T-helper 2 cell treated with Interferon-gamma antibody and Interleukin-4, amounts not matched to agents 5 μg/mL and 100 μg/mL, for 36 hours (primary cell): Measurements from ENCODE around the gene ANO3.

Experiments used
- DNase-seq: peaks from one replicate; pipeline ENCODE4 v3.0.0; 2021; ENCODE audit warnings: low spot score
- H3K27ac Mint-ChIP-seq: one replicate; pipeline ENCODE4 v1.8.0; 2021; ENCODE audit warnings: mild to moderate bottlenecking, mixed read lengths
- H3K27me3 Mint-ChIP-seq: one replicate; pipeline ENCODE4 v1.8.0; 2021; ENCODE audit warnings: low read depth, mixed read lengths
- H3K36me3 Mint-ChIP-seq: one replicate; pipeline ENCODE4 v1.8.0; 2021; ENCODE audit warnings: low read depth, mixed read lengths
- H3K4me1 Mint-ChIP-seq: one replicate; pipeline ENCODE4 v1.8.0; 2021; ENCODE audit warnings: low read depth, mixed read lengths
- H3K4me3 Mint-ChIP-seq: one replicate; pipeline ENCODE4 v1.8.0; 2022; ENCODE audit warnings: mild to moderate bottlenecking, moderate library complexity, mixed read lengths
- H3K9me3 Mint-ChIP-seq: one replicate; pipeline ENCODE4 v1.8.0; 2021; ENCODE audit warnings: mixed read lengths

Gene ANO3

GRCh38 chr11:26483108-26483507 is 151.2 kb downstream of the ANO3 start:
- no peak for DNase-seq
- no peaks in the 10 kb centered on the region for H3K36me3 Mint-ChIP-seq
- no peak overlapping the region for H3K4me3 Mint-ChIP-seq
- H3K9me3 Mint-ChIP-seq = peaks cover 33% of the 10 kb centered on the region
- no peak overlapping the region for H3K27ac Mint-ChIP-seq
- H3K27me3 Mint-ChIP-seq = no peaks in the 10 kb centered on the region
- no peaks in the 10 kb centered on the region for H3K4me1 Mint-ChIP-seq

GRCh38 chr11:26490546-26490945 is 158.6 kb downstream of the ANO3 start:
- Mint-ChIP-seq H3K27ac (no peak overlapping the region), H3K4me1 (no peaks in the 10 kb centered on the region), H3K36me3 (no peaks in the 10 kb centered on the region), H3K4me3 (no peak overlapping the region), H3K27me3 (no peaks in the 10 kb centered on the region), H3K9me3 (peaks cover 18% of the 10 kb centered on the region)
- DNase-seq = no peak

- Mint-ChIP-seq H3K36me3 (no peaks in the 10 kb centered on the region), H3K4me3 (no peak overlapping the region), H3K27ac (no peak overlapping the region), H3K27me3 (no peaks in the 10 kb centered on the region), H3K4me1 (no peaks in the 10 kb centered on the region), H3K9me3 (peaks cover 8% of the 10 kb centered on the region)
- DNase-seq = no peak
Observed at GRCh38 chr11:26493616-26494015, 161.7 kb downstream of the ANO3 start.

DNA sequence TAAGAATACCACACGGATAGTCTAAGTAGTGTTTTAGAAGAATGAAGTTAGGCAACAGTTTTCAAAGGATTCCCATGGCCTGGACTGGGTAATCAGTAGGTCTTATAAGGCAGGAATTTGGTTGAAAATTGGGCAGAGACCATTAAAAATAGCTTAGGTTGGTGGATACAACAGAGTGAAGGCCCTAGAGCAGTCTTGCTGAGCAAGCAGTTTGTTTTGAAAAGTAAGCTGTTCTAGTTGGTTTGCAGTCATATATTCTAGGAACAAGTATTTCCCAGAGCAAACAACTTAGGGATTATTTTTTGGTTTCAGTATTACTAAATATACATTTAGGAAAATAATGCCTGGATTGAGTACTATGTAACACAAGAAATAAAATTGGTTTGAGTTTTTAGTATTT is 175.3 kb downstream of the ANO3 start:
- Mint-ChIP-seq H3K36me3 (no peaks in the 10 kb centered on the region), H3K4me3 (no peak overlapping the region), H3K4me1 (no peaks in the 10 kb centered on the region)

DNA sequence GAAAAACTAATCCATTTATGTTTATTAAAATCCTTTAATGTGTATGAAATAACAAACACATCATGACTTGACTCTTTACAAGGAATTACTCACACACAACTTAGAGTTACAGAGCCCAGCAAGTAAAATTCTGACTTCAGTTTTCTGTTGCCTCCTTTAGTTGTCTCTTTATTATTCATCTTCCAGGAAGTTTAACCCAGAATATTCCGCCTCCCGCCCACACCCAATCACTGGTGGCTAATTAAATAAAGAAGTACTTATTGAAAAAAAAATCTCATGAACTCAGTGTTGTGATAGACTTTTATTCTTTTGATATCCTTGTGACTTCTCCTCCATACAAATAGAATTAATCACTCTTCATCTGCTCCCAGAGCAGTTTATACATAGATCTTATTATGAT is 178.2 kb downstream of the ANO3 start:
- H3K4me3 Mint-ChIP-seq = no peak overlapping the region
- DNase-seq = no peak
- H3K9me3 Mint-ChIP-seq = peaks cover 4% of the 10 kb centered on the region
- H3K36me3 Mint-ChIP-seq = no peaks in the 10 kb centered on the region
- H3K4me1 Mint-ChIP-seq = no peaks in the 10 kb centered on the region
- H3K27me3 Mint-ChIP-seq = no peaks in the 10 kb centered on the region
- no peak overlapping the region for H3K27ac Mint-ChIP-seq

More for the DNA sequence above, 175.3 kb downstream of the ANO3 start:
- H3K27me3 Mint-ChIP-seq = no peaks in the 10 kb centered on the region
- H3K27ac Mint-ChIP-seq = no peak overlapping the region
- no peak for DNase-seq
- H3K9me3 Mint-ChIP-seq = peaks cover 6% of the 10 kb centered on the region

DNA sequence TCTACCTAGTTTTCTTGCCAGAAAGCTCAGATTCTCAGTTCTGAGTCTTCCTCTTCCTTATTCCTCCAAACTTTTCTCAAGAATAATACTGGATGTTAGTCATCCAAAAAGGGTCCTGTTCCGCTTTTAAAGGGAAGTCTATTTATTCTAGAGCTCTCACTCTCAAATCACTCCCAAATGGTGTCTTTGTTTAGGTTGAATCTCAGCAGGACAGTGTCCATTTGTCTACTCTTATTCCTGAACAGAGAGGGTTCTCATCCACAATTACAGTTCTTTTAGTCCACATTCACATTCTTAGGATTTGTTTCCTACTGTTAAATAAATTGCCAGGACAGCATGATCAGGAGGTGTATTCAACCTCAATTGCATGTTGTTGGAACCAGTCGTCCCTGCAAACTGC is 178.8 kb downstream of the ANO3 start:
- Mint-ChIP-seq H3K36me3 (no peaks in the 10 kb centered on the region), H3K4me1 (no peaks in the 10 kb centered on the region)

DNA sequence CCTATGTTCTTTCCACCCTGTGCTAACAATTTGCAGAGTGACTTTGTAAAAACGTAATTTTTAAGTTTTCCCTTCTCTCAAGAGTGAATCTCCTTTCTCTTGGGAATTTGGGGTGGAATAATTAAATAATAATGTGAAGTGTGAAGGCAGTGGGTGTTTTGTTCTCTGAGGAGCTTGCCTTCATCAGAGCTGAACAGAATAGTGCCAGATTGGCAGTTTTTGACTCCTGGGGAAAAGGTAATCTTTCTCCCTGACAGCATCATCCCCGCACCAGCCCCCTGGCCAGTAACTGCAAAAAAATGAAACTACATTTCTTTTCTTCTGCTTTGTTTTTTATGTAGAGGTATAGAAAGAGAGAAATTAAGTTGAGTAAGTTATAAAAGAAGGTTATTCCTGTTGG is 180.3 kb downstream of the ANO3 start:
- Mint-ChIP-seq H3K4me1 (no peaks in the 10 kb centered on the region), H3K9me3 (no peaks in the 10 kb centered on the region), H3K27me3 (no peaks in the 10 kb centered on the region), H3K4me3 (no peak overlapping the region), H3K36me3 (no peaks in the 10 kb centered on the region), H3K27ac (no peak overlapping the region)
- DNase-seq = no peak

More for the DNA sequence above, 178.8 kb downstream of the ANO3 start:
- Mint-ChIP-seq H3K27ac (no peak overlapping the region), H3K4me3 (no peak overlapping the region), H3K9me3 (no peaks in the 10 kb centered on the region), H3K27me3 (no peaks in the 10 kb centered on the region)
- no peak for DNase-seq

- no peaks in the 10 kb centered on the region for H3K4me1 Mint-ChIP-seq
- H3K4me3 Mint-ChIP-seq = no peak overlapping the region
- H3K27ac Mint-ChIP-seq = no peak overlapping the region
- no peak for DNase-seq
- no peaks in the 10 kb centered on the region for H3K36me3 Mint-ChIP-seq
- no peaks in the 10 kb centered on the region for H3K27me3 Mint-ChIP-seq
- H3K9me3 Mint-ChIP-seq = peaks cover 4% of the 10 kb centered on the region
Observed at GRCh38 chr11:26519469-26519868, 187.5 kb downstream of the ANO3 start.

DNA sequence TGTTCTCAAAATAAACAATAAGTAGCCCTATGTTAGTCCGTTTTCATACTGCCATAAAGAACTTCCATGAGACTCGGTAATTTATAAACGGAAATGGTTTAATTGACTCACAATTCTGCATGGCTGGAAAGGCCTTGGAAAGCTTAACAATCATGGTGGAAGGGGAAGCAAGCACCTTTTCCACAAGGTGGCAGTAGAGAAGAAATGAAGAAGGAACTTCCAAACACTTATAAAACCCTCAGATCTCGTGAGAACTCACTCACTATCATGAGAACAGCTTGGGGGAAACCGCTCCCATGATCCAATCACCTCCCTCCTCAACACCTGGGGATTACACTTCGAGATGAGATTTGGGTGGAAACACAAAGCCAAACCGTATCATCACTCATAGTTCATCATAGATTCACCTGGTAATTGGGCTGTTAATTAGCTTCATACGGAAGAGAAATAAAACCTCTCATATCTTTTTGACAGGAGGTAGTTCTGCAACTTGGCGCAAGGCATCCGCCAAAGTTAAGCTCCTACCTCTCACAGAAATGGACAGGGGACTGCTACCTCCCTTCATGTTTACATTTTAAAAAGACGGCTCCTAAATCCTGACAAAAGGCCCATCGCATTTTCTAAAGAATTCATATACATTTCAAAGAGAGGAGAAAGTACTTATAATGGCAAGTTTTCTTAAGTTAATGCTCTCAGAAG is 191.1 kb downstream of the ANO3 start:
- Mint-ChIP-seq H3K4me1 (no peaks in the 10 kb centered on the region), H3K27me3 (no peaks in the 10 kb centered on the region), H3K27ac (no peak overlapping the region), H3K36me3 (no peaks in the 10 kb centered on the region), H3K9me3 (peaks cover 4% of the 10 kb centered on the region), H3K4me3 (no peak overlapping the region)
- no peak for DNase-seq

GRCh38 chr11:26527685-26528084 is 195.8 kb downstream of the ANO3 start:
- no peaks in the 10 kb centered on the region for H3K27me3 Mint-ChIP-seq
- H3K36me3 Mint-ChIP-seq = no peaks in the 10 kb centered on the region
- H3K27ac Mint-ChIP-seq = no peak overlapping the region
- peaks cover 7% of the 10 kb centered on the region for H3K9me3 Mint-ChIP-seq
- H3K4me3 Mint-ChIP-seq = no peak overlapping the region
- no peak for DNase-seq
- H3K4me1 Mint-ChIP-seq = no peaks in the 10 kb centered on the region

DNA sequence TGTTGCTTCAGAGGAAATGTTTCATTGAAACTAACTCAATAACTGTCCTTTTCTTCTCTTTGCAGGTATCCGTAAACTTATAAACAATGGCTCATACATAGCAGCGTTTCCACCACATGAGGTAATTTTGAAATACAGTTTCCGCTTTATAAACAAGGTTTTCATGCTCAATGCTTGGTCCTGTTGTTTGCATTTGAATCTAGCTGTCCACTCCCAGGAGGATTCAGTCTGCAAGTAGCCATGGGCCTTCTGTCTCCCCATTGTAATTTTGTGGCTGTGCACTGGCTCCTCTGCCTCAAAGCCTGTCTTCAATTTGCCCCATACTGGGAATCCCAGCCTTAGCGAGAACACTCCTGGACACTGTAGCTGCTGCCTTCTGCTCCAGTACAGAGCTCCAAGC is 205.4 kb downstream of the ANO3 start:
- Mint-ChIP-seq H3K36me3 (no peaks in the 10 kb centered on the region), H3K9me3 (peaks cover 7% of the 10 kb centered on the region), H3K27me3 (no peaks in the 10 kb centered on the region), H3K4me3 (no peak overlapping the region), H3K4me1 (no peaks in the 10 kb centered on the region), H3K27ac (no peak overlapping the region)
- DNase-seq = no peak

DNA sequence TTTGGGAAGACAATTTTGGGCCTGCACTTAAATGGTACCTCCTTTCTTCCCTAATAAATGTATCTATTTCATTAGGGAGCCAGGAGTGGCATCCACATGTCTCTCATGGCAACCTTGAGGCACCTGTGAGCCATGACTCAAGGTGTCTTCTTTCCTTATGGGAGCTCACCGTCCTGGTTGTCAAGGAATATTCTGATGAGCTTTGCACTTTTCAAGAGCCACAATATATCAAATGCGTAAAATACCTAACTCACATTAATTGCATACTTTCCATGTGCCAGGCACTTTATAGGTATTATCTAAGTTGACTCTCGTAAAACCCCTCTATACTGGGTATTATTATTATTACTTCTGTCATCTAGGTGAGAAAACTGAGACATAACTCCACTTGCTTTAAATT is 207.6 kb downstream of the ANO3 start:
- Mint-ChIP-seq H3K4me3 (no peak overlapping the region), H3K4me1 (no peaks in the 10 kb centered on the region), H3K27ac (no peak overlapping the region), H3K36me3 (no peaks in the 10 kb centered on the region), H3K27me3 (no peaks in the 10 kb centered on the region), H3K9me3 (peaks cover 8% of the 10 kb centered on the region)
- DNase-seq = no peak

- no peaks in the 10 kb centered on the region for H3K27me3 Mint-ChIP-seq
- H3K36me3 Mint-ChIP-seq = no peaks in the 10 kb centered on the region
- peaks cover 8% of the 10 kb centered on the region for H3K9me3 Mint-ChIP-seq
- DNase-seq = no peak
- H3K27ac Mint-ChIP-seq = no peak overlapping the region
- no peaks in the 10 kb centered on the region for H3K4me1 Mint-ChIP-seq
- no peak overlapping the region for H3K4me3 Mint-ChIP-seq
Observed at GRCh38 chr11:26541870-26542269, 209.9 kb downstream of the ANO3 start.

- DNase-seq = no peak
- Mint-ChIP-seq H3K4me3 (no peak overlapping the region), H3K4me1 (no peaks in the 10 kb centered on the region), H3K27ac (no peak overlapping the region), H3K27me3 (no peaks in the 10 kb centered on the region), H3K36me3 (no peaks in the 10 kb centered on the region), H3K9me3 (peaks cover 4% of the 10 kb centered on the region)
Observed at GRCh38 chr11:26549176-26549575, 217.2 kb downstream of the ANO3 start.

DNA sequence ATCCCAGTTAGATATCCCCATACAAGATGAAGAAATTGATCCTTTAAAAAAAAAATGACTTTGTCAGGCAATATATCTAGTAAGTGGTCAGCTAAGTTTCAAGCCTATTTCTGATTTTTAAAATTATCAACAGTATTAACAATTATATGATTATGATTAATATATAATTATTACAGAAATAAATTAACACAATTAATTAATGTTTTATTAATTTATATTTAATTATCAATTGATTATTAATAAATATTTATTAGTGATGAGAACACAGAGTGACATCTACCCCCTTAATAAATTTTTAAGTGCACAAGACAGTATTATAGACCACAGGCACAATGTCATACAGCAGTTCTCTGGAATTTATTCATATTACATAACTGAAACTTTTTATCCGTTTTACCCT is 218.1 kb downstream of the ANO3 start:
- Mint-ChIP-seq H3K4me3 (no peak overlapping the region), H3K27ac (no peak overlapping the region), H3K4me1 (no peaks in the 10 kb centered on the region), H3K27me3 (no peaks in the 10 kb centered on the region), H3K36me3 (no peaks in the 10 kb centered on the region), H3K9me3 (peaks cover 4% of the 10 kb centered on the region)
- no peak for DNase-seq
